ENCODE data around the gene HCLS1. TPM values are rescaled to one million over a fixed set of nuclear protein-coding genes. Genes with fewer than 3 reads are reported as not detected.

Gene HCLS1
- total RNA-seq, 1 experiment from 2014 or later: 1.2 TPM

GRCh38 chr3:121649645-121650044 is 11.1 kb downstream of the HCLS1 start:
- Histone ChIP-seq H3K79me1 (ENCODE audit: insufficient read depth, low read depth, low read length, poor library complexity, severe bottlenecking) (no peaks in the 10 kb centered on the region), H4K5ac (ENCODE audit: insufficient read length, low read depth, low read length) (no peak overlapping the region), H3K4me1 (ENCODE audit: insufficient read depth, low read length) (no peaks in the 10 kb centered on the region; the same call in 1 of the 2 replicates), H3T11ph (ENCODE audit: low read length) (no peak overlapping the region), H2AK5ac (ENCODE audit: insufficient read length, low read length) (no peak overlapping the region), H4K20me1 (ENCODE audit: control insufficient read depth, insufficient read depth, insufficient read length) (no peaks in the 10 kb centered on the region), H3K4me2 (ENCODE audit: insufficient read depth, insufficient read length, low read length) (no peak overlapping the region), H2BK20ac (ENCODE audit: low read depth, low read length, poor library complexity, severe bottlenecking) (no peak overlapping the region), H4K8ac (replicated peaks; ENCODE audit: insufficient read length, low read depth, low read length) (no peak overlapping the region), H3K9me3 (ENCODE audit: control insufficient read depth, low read depth, low read length) (no peaks in the 10 kb centered on the region), H3K4ac (ENCODE audit: low read depth, low read length) (no peak overlapping the region), H4K91ac (ENCODE audit: insufficient read length, low read depth, low read length) (no peak overlapping the region), H3K14ac (ENCODE audit: insufficient read depth, low read length) (no peak overlapping the region), H3K23me2 (ENCODE audit: insufficient read length, low read depth, low read length, poor library complexity, severe bottlenecking) (no peaks in the 10 kb centered on the region), H3K56ac (ENCODE audit: insufficient read length, low read depth, low read length) (no peak overlapping the region), H3K23ac (ENCODE audit: insufficient read length, low read depth, low read length) (no peak overlapping the region), H3K18ac (ENCODE audit: insufficient read length, low read depth, low read length) (no peak overlapping the region), H2BK12ac (ENCODE audit: insufficient read length, low read depth, low read length) (no peak overlapping the region), H2AFZ (ENCODE audit: low read length) (no peak overlapping the region), H2BK120ac (ENCODE audit: low read depth, low read length, poor library complexity, severe bottlenecking) (no peak overlapping the region), H3K27ac (ENCODE audit: insufficient read length, low read depth, low read length) (no peak overlapping the region), H3K79me2 (ENCODE audit: insufficient read depth, low read length) (no peaks in the 10 kb centered on the region), H2BK15ac (ENCODE audit: low read depth, low read length) (no peak overlapping the region), H3K9ac (ENCODE audit: extremely low read depth, insufficient read length, low read length) (no peak overlapping the region), H3K27me3 (ENCODE audit: insufficient read depth, low read length) (no peaks in the 10 kb centered on the region), H2BK5ac (ENCODE audit: insufficient read length, low read length) (no peak overlapping the region)
- peaks cover 3 to 10% of the 10 kb centered on the region in 2 experiments; a peak in 3 of 5 replicates for H3K9me3 Mint-ChIP-seq
- H3K4me3 Mint-ChIP-seq: no peak overlapping the region
- peaks cover 0 to 1% of the 10 kb centered on the region in 2 experiments; a peak in 1 of 4 replicates for H3K4me1 Mint-ChIP-seq
- no peaks in the 10 kb centered on the region for H3K27me3 Mint-ChIP-seq (ENCODE audit: low read depth)
- H3K36me3 Mint-ChIP-seq (ENCODE audit: insufficient read depth in 1 of 3, low read depth in 3 of 3): no peaks in the 10 kb centered on the region
- no peak overlapping the region for H3K27ac Mint-ChIP-seq
- no peak for DNase-seq
- TF ChIP-seq CTCF (conservative IDR thresholded peaks at IDR 0.05): no peak

Data from H9 (cell line).